NCI-H2227 (cell line): ENCODE data around the gene CDC42SE1.
A peak's percentile ranks its signal among the peaks of the same experiment; 100 is the strongest.
"Not testable (repeated sequence)": the region's sequence is repeated elsewhere in the genome, so short reads cannot be mapped to it uniquely, and the experiment has no call there.

Source experiments
- DNase-seq: peaks from one replicate; lab custom pipeline; 2025; ENCODE audit not compliant: unreplicated experiment; lab: John Stamatoyannopoulos, UW

CDC42SE1 gene, protein sequence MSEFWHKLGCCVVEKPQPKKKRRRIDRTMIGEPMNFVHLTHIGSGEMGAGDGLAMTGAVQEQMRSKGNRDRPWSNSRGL

DNA sequence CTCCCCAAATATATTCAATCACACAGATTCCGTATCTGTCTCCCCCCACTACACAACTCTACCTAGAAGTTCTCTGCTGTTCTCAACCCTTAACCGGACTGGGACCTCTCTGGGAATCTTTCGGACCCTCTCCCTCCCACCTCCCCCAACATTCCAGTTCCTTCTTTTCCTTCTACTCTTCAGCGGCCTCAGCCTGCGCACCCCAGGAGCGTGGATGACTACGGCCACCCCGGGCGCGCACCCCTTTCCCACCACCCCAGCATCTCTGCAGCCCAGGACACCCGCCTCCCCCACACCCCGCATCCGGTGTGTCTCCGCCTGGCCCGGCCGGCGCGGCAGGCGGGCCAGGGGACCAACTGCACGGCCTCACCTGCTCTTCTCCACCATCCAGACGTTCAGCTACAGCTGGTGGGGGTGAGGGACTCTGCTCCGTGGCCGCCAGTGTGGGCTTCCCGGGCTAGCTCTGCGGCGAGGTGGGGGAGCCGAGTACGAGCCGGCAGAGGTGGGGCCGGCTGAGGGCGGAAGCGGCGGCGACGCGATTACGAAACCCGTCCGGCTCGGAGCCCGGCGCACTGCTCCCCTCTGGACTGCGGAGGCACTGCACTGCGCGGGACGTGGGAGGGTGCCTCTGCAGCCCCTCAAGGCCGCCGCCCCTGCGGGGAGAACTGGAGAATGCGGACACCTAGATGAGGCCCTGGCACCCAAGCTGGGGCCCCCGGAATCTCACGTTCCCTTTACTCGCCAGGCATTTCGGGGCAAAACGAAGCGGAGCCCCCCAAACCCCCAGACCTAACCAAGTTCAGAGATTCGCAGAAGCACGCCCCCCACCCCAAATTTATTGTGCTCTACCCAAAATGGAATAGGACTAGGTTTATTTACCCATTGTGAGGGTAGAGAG, at the start of gene CDC42SE1:
TSS of gene CDC42SE1 (minus strand) at position 514 of the 898 bp plus-strand sequence. CDS start 3,892 bp downstream, outside the sequence.
- DNase-seq = peak; percentile 93

DNA sequence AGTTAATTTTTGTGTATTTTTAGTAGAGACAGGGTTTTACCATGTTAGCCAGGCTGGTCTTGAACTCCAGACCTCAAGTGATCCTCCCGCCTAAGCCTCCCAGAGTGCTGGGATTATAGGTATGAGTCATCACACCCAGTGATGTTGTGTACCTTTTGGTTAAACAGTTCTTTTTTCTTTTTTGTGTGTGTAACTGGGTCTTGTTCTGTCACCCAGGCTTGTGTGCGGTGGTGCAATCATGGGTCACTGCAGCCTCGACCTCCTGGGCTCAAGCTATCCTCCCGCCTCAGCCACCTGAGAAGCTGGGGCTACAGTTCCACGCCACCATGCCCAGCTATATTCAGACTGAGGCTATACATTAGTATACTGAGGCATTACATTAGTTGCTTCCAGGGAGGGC, 48.9 kb upstream of the CDC42SE1 start:
- DNase-seq = no peak

GRCh38 chr1:151106894-151107293, 47.5 kb upstream of the CDC42SE1 start:
- DNase-seq = peak; percentile 15

DNA sequence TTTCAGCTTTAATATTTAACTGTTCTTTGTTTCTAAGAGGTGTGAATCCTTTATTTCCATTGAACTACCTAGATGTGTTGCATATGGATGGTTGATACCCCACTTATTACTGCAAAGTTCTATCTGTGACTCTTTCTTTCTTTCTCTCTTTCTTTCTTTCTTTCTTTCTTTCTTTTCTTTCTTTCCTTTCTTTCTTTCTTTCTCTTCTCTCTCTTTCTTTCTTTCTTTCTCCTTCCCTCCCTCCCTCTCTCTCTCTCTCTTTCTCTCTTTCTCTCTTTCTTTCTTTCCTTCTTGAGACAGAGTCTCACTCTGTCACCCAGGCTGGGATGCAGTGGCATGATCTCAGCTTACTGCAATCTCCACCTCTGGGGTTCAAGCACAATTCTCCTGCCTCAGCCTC, 45.2 kb upstream of the CDC42SE1 start:
- DNase-seq = no peak

GRCh38 chr1:151098126-151098525, 38.7 kb upstream of the CDC42SE1 start:
- DNase-seq = no peak

GRCh38 chr1:151097426-151097825, 38.0 kb upstream of the CDC42SE1 start:
- not testable (repeated sequence) for DNase-seq

GRCh38 chr1:151085953-151086559, 26.6 kb upstream of the CDC42SE1 start:
- DNase-seq = no peak

DNA sequence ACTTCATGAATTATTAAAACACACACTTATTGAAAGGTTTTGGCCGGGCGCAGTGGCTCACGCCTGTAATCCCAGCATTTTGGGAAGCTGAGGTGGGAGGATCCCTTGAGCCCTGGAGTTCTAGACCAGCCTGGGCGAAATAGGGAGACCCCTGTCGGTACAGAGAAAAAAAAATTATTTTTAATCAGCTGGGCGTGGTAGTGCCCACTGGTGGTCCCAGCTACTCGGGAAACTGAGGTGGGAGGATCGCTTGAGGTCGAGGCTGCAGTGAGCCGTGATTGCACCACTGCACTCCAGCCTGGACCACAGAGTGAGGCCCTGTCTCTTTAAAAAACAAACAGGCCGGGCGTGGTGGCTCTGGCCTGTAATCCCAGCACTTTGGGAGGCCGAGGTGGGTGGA, 12.8 kb upstream of the CDC42SE1 start:
- DNase-seq = peak; percentile 62

DNA sequence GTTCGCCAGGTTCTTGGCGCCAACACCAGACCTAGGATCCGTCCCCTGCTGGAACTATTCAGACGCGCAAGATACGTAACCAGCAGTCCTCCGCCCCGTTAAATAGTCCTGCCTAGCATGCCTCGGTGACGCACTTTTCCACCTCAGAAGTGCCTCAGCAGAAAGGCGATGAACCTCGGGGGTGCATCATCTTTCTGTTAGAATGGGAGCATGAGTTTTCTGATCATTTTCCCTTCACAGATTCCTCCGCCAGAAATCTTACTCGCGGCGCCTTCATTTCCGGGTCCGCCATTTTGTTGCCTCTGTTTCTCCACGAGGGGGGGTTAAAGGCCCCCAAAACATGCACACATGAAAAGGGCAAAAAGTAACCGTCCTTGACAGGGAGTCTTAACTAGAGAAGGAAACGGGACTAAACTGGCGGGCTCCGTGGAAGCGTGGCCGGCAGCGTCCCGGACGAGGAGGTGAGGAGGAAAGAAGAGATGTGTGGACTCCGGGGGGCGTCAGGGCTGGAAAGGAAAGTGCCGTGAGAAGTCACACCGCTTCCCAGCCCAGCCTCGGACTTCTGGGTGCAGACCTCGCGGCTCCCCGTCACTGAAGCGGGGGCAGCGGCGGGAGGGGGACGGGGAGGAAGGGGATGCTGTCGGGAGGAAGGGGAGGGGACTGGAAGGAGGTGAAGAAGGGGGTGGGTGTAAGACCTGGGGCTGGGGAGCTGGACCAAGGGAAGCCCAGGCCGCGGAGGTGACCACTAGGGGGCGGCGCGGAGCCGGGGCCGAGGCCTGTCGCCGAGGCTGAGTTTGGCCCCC, 11.3 kb upstream of the CDC42SE1 start, which contains the start of gene GABPB2:
TSS of gene GABPB2 (plus strand) at position 288 of the 803 bp plus-strand sequence. CDS start 17,429 bp downstream, outside the sequence.
- peak; percentile 86 for DNase-seq

DNA sequence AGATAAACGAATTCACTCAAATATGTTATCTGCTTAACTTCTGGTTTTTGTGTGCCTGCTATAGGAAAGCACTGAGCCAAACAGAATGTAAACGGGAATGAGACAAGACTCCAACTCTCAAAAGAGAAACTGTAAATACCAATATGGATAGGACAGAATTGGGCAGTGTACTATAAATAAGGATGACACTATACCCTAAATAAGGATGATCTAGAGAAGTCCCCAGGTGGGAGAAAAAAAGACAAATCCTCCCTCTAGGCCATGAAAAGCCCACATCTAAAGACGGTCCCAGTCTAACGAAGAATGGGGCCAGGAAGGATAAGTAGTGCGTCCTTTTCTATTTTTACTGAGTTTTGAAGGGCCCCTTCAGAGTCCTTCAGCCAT, 9.7 kb upstream of the CDC42SE1 start:
- DNase-seq = no peak

- DNase-seq = no peak
Measured at GRCh38 chr1:151067185-151067584, 7.8 kb upstream of the CDC42SE1 start.

DNA sequence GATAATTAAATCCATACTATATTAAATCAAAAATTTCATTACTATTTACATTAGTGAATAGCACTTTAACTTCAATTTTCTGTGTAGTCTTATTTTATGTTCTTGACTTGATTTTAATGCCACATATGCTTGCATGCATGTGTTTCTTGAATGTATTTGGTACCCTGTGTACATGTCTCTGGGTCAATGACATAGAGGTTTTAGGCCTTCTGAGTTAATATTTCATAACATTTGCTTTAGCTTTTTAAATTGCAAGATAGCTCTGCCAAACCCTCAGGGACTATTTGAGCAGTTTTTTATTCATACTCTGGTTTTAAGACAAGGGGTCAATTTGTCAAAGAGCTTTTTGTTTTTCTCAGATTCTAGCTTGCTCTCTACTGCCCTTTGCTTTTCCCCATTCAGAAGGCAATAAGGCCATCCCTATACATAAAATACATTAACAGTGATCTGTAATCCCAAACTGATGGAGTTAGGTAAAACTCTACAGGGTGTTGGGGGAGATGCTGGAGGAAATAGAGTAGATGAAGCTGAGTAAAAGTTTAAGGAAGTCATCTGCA, 5.7 kb upstream of the CDC42SE1 start:
- no peak for DNase-seq

DNA sequence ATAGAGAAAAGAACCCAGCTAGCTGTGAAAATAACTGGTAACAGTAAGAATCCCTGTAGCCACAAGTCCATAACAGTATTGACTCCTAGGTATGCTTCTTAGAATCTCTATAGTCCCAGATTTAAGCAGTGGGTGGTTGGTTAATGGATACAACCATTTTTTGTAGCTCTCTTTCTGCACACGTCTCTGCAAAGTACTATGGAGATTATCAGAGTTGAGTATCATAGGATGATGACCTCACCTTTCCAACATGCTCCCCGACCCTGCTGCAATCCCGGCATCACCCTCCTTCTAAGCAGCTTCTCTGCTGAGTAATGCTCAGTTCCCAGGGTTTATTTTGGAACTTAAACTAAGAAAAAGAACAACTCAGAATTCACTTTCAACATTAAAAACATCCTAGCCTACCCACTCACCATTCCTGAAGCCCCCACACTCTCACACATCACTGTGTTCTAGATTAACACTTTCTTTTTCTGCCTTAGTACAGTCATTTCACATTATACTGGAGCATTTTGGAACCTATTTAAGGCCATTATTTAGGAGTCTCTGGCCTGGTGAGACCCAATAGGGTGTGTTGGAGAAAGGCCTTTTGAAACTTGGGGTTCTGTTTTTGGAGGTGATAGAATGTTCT, 3.4 kb upstream of the CDC42SE1 start:
- DNase-seq = peak; percentile 18

GRCh38 chr1:151061704-151062103, 2.3 kb upstream of the CDC42SE1 start:
- no peak for DNase-seq

DNA sequence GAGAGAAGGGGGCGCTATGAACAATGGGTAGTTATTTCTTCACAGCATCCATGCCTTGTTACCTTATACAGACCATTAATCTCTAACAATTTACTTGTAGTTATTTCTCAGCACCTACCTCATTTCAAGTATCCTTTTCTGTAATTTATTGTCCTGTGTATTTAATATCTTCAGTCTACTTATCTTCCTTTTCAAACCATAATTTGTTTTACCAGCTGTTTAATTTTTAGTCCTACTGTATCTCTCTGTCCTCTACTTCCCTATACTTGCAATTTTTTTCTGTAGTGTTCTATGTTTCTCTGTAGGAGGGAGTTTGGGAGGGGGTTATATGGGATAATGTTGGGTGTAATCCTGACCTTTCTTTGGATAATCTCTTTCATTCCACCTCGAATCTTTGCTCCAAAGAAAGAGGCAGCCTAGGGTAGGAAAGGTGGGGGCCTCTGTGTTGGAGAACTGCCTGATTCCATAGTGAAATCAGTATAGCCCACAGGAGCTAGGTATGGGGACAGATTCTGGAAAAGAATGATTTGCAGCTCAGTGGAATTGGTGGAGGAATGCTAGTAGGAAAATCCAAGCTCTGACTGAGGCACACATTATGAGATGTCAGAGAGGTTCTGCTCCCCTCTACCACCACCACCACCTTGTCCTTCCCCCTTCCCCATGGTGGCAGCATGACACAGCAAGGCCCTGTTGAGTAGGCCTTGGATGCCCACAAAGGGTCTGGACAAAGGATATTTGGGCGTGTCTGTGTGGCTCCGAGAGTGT, 1.4 kb upstream of the CDC42SE1 start:
- DNase-seq = peak; percentile 54

DNA sequence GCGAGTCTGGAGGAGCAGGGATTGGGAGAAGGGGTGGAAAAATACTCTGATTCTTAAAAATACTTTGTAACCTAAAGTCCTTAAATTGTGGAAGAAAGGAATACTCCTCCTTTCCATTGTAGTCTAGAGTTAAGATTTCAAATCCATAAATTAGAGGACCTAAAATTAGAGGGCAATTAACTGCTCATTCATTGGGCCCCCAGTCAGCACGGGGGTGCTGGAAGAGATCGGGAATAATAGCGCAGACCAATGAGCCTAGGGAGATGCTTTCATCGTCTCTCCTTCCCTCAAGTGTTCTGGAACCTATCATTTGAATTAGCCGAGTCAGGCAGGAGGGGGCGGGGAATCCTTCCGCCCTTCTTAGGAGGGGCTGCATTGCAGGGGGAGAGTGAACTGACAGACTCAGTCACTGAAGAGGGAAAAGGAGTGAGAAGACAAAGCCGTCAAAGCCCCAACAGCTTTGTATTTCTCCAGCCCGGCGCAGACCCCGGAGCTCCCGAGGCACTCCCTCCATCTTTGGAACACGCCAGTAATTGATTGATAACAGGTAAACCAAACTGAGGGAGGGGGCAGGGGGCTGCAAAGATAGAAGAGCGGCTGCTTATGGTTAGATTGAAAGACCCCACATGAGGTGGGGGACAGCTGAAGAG, 710 bp upstream of the CDC42SE1 start, which contains the start of gene MLLT11:
TSS of gene MLLT11 (plus strand) at position 391 of the 650 bp plus-strand sequence. CDS start 6,828 bp downstream, outside the sequence.
- peak; percentile 96 for DNase-seq

- DNase-seq = peak; percentile 34
Measured at GRCh38 chr1:151058692-151059091, 730 bp downstream of the CDC42SE1 start.

DNA sequence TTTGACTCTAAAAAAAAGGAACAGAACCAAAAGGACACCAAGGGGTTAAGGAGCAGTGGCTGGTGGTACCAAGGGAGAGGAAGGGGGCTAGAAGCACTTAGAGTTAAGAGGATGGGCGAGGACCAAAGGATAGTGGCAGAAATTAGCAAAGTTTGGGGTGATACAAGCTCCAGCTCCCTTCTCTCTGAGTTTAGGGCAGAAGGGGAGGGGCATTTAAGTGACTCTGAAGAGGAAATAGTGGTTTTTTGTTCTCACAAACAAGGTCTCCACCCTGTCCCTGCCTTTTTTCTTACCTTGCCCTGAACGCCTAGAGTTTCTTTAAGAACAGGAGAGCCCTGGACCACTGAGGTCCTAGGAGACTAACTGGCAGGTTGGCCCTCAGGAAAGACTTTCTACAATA, 3.3 kb downstream of the CDC42SE1 start:
- no peak for DNase-seq

DNA sequence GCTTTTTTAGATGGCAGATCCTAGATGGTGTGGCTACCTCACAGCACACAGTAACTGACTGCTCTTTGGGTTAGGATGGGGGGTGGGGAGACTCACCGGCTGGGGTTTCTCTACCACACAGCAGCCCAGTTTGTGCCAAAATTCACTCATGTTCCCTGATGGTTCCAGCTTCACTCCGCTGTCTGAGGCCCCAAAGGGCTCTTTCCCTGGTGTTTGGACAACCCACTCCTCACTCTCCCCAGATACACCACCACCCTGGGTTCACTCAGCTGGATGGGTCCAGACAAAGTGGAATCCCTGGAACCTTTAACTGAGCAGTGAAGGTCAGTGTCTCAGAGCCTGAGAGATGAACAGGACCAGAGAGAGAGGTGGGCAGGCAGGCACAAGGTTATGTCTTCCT, 3.8 kb downstream of the CDC42SE1 start:
- no peak for DNase-seq
